ENCODE measurements around the gene ATP5IF1. TPM values are rescaled to one million over a fixed set of nuclear protein-coding genes. Genes with fewer than 3 reads are reported as not detected.

Gene ATP5IF1
- total and polyA plus RNA-seq, 2 of the 8 experiments (the other 6 are each of a cell fraction or from before 2014, with no cell fraction given): 198 to 242 TPM

DNA sequence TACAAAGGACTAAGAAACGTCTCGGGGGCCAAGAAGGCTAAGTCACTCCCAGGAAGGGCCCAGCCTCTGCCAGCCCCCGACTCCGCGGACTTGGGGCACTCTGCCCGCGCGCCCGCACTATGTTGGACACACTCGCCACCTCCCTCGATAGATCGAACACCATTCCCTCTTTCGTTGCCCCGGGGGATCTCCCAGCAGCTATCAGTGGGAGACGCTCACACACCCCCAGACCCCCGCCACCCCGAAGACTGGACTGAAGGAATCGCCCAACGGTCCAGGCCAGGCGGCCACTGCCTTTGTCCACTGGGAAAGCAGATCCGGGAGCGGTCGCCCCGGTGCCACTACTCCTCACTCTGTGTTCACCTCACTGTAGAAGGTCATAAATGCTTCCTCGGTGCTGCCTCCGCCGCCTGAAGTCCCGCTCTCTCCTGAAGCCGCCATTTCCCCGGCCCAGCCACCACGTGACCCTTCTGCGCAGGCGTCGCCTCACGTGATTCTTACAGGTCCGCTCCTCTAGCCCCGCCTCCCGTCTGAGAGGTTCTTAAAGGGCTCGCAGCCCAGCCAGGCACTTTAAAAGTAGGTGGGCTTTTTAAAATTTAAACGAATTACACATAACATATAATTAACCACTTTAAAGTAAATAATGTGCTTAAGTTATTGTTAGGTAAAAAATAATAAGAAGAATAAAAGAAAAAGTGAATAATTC, 3.2 kb upstream of the ATP5IF1 start, which contains the start of gene DNAJC8 (continued):
- TF ChIP-seq RNF2 (IDR thresholded peaks at IDR 0.05; ENCODE audit: borderline replicate concordance, low read depth, low read length, missing control alignments, poor library complexity, severe bottlenecking) (no peak), SIRT6 (IDR thresholded peaks at IDR 0.05; ENCODE audit: low read length) (no peak), CEBPB (IDR thresholded peaks at IDR 0.05; ENCODE audit: low read depth, low read length) (no peak), CBX5 (IDR thresholded peaks at IDR 0.05; ENCODE audit: low read depth, low read length) (no peak), TAF1 (IDR thresholded peaks at IDR 0.05; ENCODE audit: low read depth, low read length) (peak; percentile 92), SP4 (IDR thresholded peaks at IDR 0.05; ENCODE audit: low read length) (peak; percentile 97; the same call in 1 of the 2 replicates), HDAC6 (IDR thresholded peaks at IDR 0.05; ENCODE audit: low read depth, low read length) (no peak), CTBP2 (IDR thresholded peaks at IDR 0.05; ENCODE audit: borderline replicate concordance, insufficient read depth, insufficient read length, low read length) (no peak), BACH1 (IDR thresholded peaks at IDR 0.05; ENCODE audit: low read length) (no peak), CHD2 (IDR thresholded peaks at IDR 0.05; ENCODE audit: low read length) (no peak), KDM1A (IDR thresholded peaks at IDR 0.05; ENCODE audit: borderline replicate concordance, low read length) (no peak), PHF8 (conservative IDR thresholded peaks at IDR 0.05; ENCODE audit: low read depth, low read length) (peak; percentile 92), JUND (IDR thresholded peaks at IDR 0.05; ENCODE audit: low read length) (peak; percentile 30; the same call in 1 of the 2 replicates), MAFK (IDR thresholded peaks at IDR 0.05; ENCODE audit: low read depth, low read length) (no peak), NANOG (IDR thresholded peaks at IDR 0.05; ENCODE audit: insufficient read depth, low read depth, low read length, poor library complexity, severe bottlenecking) (no peak), TBP (IDR thresholded peaks at IDR 0.05; ENCODE audit: low read depth, low read length) (peak; percentile 88), RAD21 (IDR thresholded peaks at IDR 0.05 in 1 of 2, conservative IDR thresholded peaks at IDR 0.05 in 1 of 2; ENCODE audit: low read depth in 2 of 2, low read length in 2 of 2) (no peak), SP2 (IDR thresholded peaks at IDR 0.05; ENCODE audit: low read length) (no peak), FOSL1 (IDR thresholded peaks at IDR 0.05; ENCODE audit: insufficient read depth, low read depth, low read length) (no peak), SAP30 (IDR thresholded peaks at IDR 0.05; ENCODE audit: insufficient read depth, insufficient replicate concordance, low read length) (no peak)
- TF ChIP-seq, protein P1, sequence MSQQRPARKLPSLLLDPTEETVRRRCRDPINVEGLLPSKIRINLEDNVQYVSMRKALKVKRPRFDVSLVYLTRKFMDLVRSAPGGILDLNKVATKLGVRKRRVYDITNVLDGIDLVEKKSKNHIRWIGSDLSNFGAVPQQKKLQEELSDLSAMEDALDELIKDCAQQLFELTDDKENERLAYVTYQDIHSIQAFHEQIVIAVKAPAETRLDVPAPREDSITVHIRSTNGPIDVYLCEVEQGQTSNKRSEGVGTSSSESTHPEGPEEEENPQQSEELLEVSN (IDR thresholded peaks at IDR 0.05): peak; percentile 75

All from H1 (cell line).